ENCODE measurements around the gene GRAP. TPM values are rescaled to one million over a fixed set of nuclear protein-coding genes. Genes with fewer than 3 reads are reported as not detected.
"Not testable (repeated sequence)": the region's sequence is repeated elsewhere in the genome, so short reads cannot be mapped to it uniquely, and the experiment has no call there.

Gene GRAP
- total RNA-seq (2021; ENCODE audit: unreplicated experiment) (0.21 TPM), Bru-seq, nascent RNA (percentile 4 among the genes with signal in this experiment), BruChase-seq, experiment 1, labeled RNA remaining after a 2-hour chase (percentile 6 among the genes with signal in this experiment), BruChase-seq, experiment 2, labeled RNA remaining after a 6-hour chase (percentile 4 among the genes with signal in this experiment)
- polyA plus RNA-seq (2012; ENCODE audit: insufficient read length) = not detected
- long read RNA-seq = 0 reads

- intact Hi-C loops (cut with micrococcal nuclease; ENCODE audit: unreplicated experiment); H3K4me1 ChIP-seq (ENCODE audit: control insufficient read depth, insufficient read depth, low read length); H3K27me3 ChIP-seq (ENCODE audit: control insufficient read depth, insufficient read depth, low read length); H3K9me3 ChIP-seq (ENCODE audit: control insufficient read depth, insufficient read depth, low read depth, low read length); BruUV-seq (replicated peaks); H3K4me3 ChIP-seq (ENCODE audit: low read depth in 2 of 2, low read length in 2 of 2); DNase-seq (ENCODE audit: low read depth, low spot score); in situ Hi-C loops (cut with HindIII; ENCODE audit: low pct_unique_long_range_greater_than_20kb, low sequenced_read_pairs); H3K27ac ChIP-seq (ENCODE audit: low read length); CTCF ChIA-PET; POLR2A ChIA-PET; H3K36me3 ChIP-seq (ENCODE audit: control insufficient read depth, insufficient read depth, low read length): not testable (repeated sequence)
- peak; percentile 34; the same call in 1 of the 2 replicates for ATAC-seq
These were observed at the start of gene GRAP for GRCh38 chr17:19046782-19047375. GRAP (minus strand) TSS chr17:19046957; CDS start chr17:19046926, 31 bp downstream.

GRCh38 chr17:19093684-19094438 lies 47.1 kb upstream of the GRAP start:
- intact Hi-C loops (cut with micrococcal nuclease; ENCODE audit: unreplicated experiment); H3K4me1 ChIP-seq (ENCODE audit: control insufficient read depth, insufficient read depth, low read length); CTCF ChIA-PET; DNase-seq (ENCODE audit: low read depth, low spot score); ATAC-seq; BruUV-seq (replicated peaks); in situ Hi-C loops (cut with HindIII; ENCODE audit: low pct_unique_long_range_greater_than_20kb, low sequenced_read_pairs); H3K36me3 ChIP-seq (ENCODE audit: control insufficient read depth, insufficient read depth, low read length); H3K27ac ChIP-seq (ENCODE audit: low read length); H3K27me3 ChIP-seq (ENCODE audit: control insufficient read depth, insufficient read depth, low read length); POLR2A ChIA-PET; H3K9me3 ChIP-seq (ENCODE audit: control insufficient read depth, insufficient read depth, low read depth, low read length); H3K4me3 ChIP-seq (ENCODE audit: low read depth in 2 of 2, low read length in 2 of 2): not testable (repeated sequence)

GRCh38 chr17:19092737-19093683 lies 46.3 kb upstream of the GRAP start:
- in situ Hi-C loops (cut with HindIII; ENCODE audit: low pct_unique_long_range_greater_than_20kb, low sequenced_read_pairs); DNase-seq (ENCODE audit: low read depth, low spot score); POLR2A ChIA-PET; H3K27ac ChIP-seq (ENCODE audit: low read length); H3K4me1 ChIP-seq (ENCODE audit: control insufficient read depth, insufficient read depth, low read length); H3K36me3 ChIP-seq (ENCODE audit: control insufficient read depth, insufficient read depth, low read length); BruUV-seq (replicated peaks); CTCF ChIA-PET; H3K27me3 ChIP-seq (ENCODE audit: control insufficient read depth, insufficient read depth, low read length); H3K9me3 ChIP-seq (ENCODE audit: control insufficient read depth, insufficient read depth, low read depth, low read length); intact Hi-C loops (cut with micrococcal nuclease; ENCODE audit: unreplicated experiment); H3K4me3 ChIP-seq (ENCODE audit: low read depth in 2 of 2, low read length in 2 of 2): not testable (repeated sequence)
- ATAC-seq = peak; percentile 62

- H3K36me3 ChIP-seq (ENCODE audit: control insufficient read depth, insufficient read depth, low read length); intact Hi-C loops (cut with micrococcal nuclease; ENCODE audit: unreplicated experiment); POLR2A ChIA-PET; in situ Hi-C loops (cut with HindIII; ENCODE audit: low pct_unique_long_range_greater_than_20kb, low sequenced_read_pairs); ATAC-seq; CTCF ChIA-PET; BruUV-seq (replicated peaks); H3K4me1 ChIP-seq (ENCODE audit: control insufficient read depth, insufficient read depth, low read length); H3K27ac ChIP-seq (ENCODE audit: low read length); DNase-seq (ENCODE audit: low read depth, low spot score); H3K9me3 ChIP-seq (ENCODE audit: control insufficient read depth, insufficient read depth, low read depth, low read length); H3K27me3 ChIP-seq (ENCODE audit: control insufficient read depth, insufficient read depth, low read length); H3K4me3 ChIP-seq (ENCODE audit: low read depth in 2 of 2, low read length in 2 of 2): not testable (repeated sequence)
These were observed 43.5 kb upstream of the GRAP start for GRCh38 chr17:19090058-19090772.

- H3K9me3 ChIP-seq (ENCODE audit: control insufficient read depth, insufficient read depth, low read depth, low read length); CTCF ChIA-PET; intact Hi-C loops (cut with micrococcal nuclease; ENCODE audit: unreplicated experiment); in situ Hi-C loops (cut with HindIII; ENCODE audit: low pct_unique_long_range_greater_than_20kb, low sequenced_read_pairs); H3K27me3 ChIP-seq (ENCODE audit: control insufficient read depth, insufficient read depth, low read length); POLR2A ChIA-PET; H3K36me3 ChIP-seq (ENCODE audit: control insufficient read depth, insufficient read depth, low read length); H3K4me1 ChIP-seq (ENCODE audit: control insufficient read depth, insufficient read depth, low read length); H3K27ac ChIP-seq (ENCODE audit: low read length); BruUV-seq (replicated peaks); H3K4me3 ChIP-seq (ENCODE audit: low read depth in 2 of 2, low read length in 2 of 2); DNase-seq (ENCODE audit: low read depth, low spot score): not testable (repeated sequence)
- ATAC-seq = peak; percentile 86
These were observed 42.3 kb upstream of the GRAP start for GRCh38 chr17:19088804-19089685.

- H3K9me3 ChIP-seq (ENCODE audit: control insufficient read depth, insufficient read depth, low read depth, low read length); POLR2A ChIA-PET; H3K36me3 ChIP-seq (ENCODE audit: control insufficient read depth, insufficient read depth, low read length); BruUV-seq (replicated peaks); DNase-seq (ENCODE audit: low read depth, low spot score); intact Hi-C loops (cut with micrococcal nuclease; ENCODE audit: unreplicated experiment); H3K4me3 ChIP-seq (ENCODE audit: low read depth in 2 of 2, low read length in 2 of 2); H3K4me1 ChIP-seq (ENCODE audit: control insufficient read depth, insufficient read depth, low read length); H3K27ac ChIP-seq (ENCODE audit: low read length); H3K27me3 ChIP-seq (ENCODE audit: control insufficient read depth, insufficient read depth, low read length); CTCF ChIA-PET; in situ Hi-C loops (cut with HindIII; ENCODE audit: low pct_unique_long_range_greater_than_20kb, low sequenced_read_pairs): not testable (repeated sequence)
- peak; percentile 62 for ATAC-seq
These were observed 30.6 kb upstream of the GRAP start for GRCh38 chr17:19077386-19077785.

Measured in Panc1 (cell line).